ENCODE results near the gene METTL2B.
"Not testable (repeated sequence)": the region's sequence is repeated elsewhere in the genome, so short reads cannot be mapped to it uniquely, and the experiment has no call there.

The METTL2B gene

GRCh38 chr7:128455543-128456254 lies 20.8 kb upstream of the METTL2B start, which contains the start of gene HILPDA:
HILPDA (plus strand) TSS chr7:128455878; CDS start chr7:128457269, 1,391 bp downstream.
- peak; percentile 93 for DNase-seq

DNA sequence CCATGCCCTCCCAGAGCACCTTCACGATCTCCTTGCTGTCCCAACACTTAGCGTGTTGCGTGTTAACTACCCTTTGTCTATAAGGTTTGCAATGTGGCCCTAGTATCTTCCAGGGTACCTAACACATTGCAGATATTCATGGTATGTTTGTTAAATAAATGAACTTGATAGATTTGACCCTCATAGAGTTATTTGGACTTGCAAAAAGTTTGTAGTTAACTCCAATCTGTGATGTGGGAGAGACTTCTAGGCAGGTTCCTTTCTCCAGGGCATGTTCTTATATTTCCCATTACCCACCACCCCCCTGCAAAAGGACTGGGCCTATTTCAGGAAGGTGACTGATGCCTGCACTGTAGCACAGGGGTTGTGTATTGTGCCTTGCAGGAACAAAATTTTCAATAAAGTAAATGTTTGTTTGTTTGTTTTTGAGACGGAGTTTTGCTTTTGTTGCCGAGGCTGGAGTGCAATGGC lies 20.3 kb upstream of the METTL2B start:
- DNase-seq: no peak

DNA sequence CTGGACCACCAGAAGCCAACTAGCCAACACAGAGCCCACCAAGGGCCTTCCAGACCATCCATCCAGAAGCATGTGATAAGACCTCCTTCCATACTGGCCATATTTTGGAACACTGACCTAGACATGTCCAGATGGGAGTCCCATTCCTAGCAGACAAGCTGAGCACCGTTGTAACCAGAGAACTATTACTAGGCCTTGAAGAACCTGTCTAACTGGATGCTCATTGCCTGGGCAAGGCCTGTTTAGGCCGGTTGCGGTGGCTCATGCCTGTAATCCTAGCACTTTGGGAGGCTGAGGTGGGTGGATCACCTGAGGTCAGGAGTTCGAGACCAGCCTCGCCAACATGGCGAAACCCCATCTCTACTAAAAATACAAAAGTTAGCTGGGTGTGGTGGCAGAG lies 19.2 kb upstream of the METTL2B start:
- not testable (repeated sequence) for DNase-seq

- no peak for DNase-seq
Measured at GRCh38 chr7:128458956-128459355, 17.6 kb upstream of the METTL2B start.

- DNase-seq: peak; percentile 81
Measured at GRCh38 chr7:128459394-128459878, 17.1 kb upstream of the METTL2B start.

DNA sequence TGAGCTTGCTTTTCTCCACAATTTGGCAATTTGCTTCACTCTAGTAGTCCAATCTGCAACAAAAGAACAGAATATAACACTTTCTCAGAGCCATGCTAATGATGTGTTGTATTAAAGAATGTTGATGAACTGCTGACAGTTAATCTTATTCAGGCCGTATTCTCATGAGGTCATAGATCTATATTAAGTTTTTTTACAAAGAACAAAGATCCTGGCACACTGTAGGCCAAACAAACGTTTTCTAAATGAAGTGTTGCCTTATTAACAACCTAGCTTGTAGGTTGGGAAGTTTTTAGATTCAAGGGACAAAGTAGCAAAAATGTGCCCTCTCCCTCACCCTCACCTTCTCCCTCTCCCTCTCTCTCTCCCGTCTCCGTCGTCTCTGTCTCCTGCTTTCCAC lies 14.1 kb upstream of the METTL2B start:
- DNase-seq: no peak

DNA sequence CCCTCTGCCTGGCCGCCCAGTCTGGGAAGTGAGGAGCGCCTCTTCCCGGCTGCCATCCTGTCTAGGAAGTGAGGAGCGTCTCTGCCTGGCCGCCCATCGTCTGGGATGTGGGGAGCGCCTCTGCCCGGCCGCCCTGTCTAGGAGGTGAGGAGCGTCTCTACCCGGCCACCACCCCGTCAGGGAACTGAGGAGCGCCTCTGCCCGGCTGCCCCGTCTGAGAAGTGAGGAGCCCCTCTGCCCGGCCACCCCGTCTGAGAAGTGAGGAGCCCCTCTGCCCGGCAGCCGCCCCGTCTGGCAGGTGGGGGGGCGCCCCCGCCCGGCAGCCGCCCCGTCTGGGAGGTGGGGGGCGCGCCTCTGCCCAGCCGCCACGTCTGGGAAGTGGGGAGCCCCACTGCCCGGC lies 13.2 kb upstream of the METTL2B start:
- DNase-seq: not testable (repeated sequence)

DNA sequence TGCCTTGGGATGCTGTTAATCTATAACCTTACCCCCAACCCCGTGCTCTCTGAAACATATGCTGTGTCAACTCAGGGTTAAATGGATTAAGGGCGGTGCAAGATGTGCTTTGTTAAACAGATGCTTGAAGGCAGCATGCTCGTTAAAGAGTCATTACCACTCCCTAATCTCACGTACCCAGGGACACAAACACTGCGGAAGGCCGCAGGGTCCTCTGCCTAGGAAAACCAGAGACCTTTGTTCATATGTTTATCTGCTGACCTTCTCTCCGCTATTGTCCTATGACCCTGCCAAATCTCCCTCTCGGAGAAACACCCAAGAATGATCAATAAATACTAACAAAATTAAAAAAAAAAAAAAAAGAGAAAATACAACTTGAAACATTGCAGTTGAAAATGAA lies 12.6 kb upstream of the METTL2B start:
- DNase-seq: not testable (repeated sequence)

GRCh38 chr7:128466871-128467270 lies 9.7 kb upstream of the METTL2B start:
- DNase-seq: not testable (repeated sequence)

- not testable (repeated sequence) for DNase-seq
Measured at GRCh38 chr7:128477336-128477690, 765 bp downstream of the METTL2B start.

GRCh38 chr7:128479082-128479481 lies 2.5 kb downstream of the METTL2B start:
- DNase-seq: not testable (repeated sequence)

- DNase-seq: not testable (repeated sequence)
Measured at GRCh38 chr7:128488134-128488533, 11.6 kb downstream of the METTL2B start.

GRCh38 chr7:128497405-128497804 lies 20.9 kb downstream of the METTL2B start:
- no peak for DNase-seq

DNA sequence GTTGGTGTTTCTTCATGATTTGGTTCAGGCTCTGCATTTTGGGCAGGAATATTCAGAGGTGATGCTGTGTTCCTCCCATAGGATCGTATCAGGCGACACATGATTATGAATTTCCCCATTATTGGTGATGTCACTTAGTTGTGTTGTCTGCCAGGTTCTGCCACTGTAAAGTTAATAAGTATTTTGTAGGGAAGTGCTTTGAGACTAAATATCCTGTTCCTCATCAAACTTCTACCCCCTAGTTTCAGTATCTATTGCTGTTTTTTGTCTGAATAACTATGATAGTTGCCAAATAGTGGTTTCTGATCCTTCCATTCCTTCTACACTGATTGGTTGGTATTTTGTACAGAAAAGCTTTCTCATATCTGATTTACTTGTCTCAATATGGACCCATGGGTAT lies 28.9 kb downstream of the METTL2B start:
- not testable (repeated sequence) for DNase-seq

GRCh38 chr7:128506819-128507218 lies 30.3 kb downstream of the METTL2B start:
- DNase-seq: not testable (repeated sequence)

DNA sequence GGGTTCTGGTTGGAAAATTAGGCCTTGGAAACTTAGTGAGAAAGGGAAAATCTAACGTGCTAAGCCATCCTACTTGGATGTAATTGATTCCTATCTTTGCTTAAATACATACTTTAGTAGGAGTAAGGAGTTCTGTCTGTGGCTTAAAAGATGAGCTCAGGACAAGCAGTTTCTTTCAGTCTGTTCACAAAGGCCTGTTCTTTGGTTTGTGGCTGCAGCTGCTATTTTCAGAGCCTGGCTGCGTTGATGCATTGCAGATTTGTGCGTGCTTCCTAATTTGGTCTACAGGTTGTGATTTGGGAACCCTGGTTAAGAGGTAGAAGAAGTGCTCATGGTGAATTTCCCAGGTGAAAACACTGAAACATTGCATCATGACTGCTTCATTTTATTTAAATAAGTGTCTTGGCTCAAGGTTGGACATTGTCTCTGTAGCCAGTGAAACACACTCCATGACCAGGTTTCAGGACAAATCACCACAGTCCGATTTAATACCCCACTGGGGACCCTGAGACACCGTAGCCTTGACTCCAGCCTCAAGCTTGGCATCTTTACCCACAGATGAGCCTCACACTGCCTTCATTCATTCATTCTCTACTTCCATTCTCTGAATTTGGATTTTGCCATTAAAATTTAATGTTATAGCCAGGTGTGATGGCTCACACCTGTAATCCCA lies 30.9 kb downstream of the METTL2B start:
- not testable (repeated sequence) for DNase-seq

- not testable (repeated sequence) for DNase-seq
Measured at GRCh38 chr7:128511692-128512091, 35.1 kb downstream of the METTL2B start.

GRCh38 chr7:128515232-128515631 lies 38.7 kb downstream of the METTL2B start:
- DNase-seq: not testable (repeated sequence)

- not testable (repeated sequence) for DNase-seq
Measured at GRCh38 chr7:128517023-128517422, 40.5 kb downstream of the METTL2B start.

DNA sequence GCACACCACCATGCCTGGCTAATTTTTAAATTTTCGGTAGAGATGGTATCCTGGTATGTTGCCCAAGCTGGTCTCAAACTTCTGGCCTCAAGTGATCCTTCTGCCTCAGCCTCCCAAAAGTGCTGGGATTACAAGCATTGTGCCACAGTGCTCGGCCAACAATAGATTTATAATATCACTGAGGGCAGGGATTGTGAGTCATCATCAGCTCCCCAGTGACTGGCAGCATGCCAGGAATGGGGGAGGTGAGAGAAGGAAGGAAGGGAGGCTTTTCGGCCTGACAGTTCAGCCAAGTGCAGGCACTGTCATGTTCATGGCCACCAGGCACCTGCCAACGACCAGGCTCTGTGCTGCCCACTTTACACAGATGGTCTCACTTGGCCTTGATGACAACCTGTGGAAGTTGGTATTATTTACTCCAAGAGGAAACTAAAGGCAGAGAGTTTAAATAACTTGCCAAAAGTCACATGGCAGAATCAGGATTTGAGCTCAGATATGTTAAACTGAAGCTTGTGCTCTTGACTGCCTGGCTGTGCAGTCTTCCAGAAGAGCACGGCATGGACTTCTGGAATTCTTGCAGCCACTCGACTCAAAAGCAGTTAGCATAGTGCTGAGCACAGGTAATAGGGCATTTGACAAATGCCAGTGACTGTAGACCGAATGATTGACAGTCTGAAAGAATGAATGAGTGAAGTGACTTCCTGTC lies 46.8 kb downstream of the METTL2B start:
- DNase-seq: not testable (repeated sequence)

GRCh38 chr7:128523932-128524524 lies 47.5 kb downstream of the METTL2B start:
- DNase-seq: not testable (repeated sequence)

DNA sequence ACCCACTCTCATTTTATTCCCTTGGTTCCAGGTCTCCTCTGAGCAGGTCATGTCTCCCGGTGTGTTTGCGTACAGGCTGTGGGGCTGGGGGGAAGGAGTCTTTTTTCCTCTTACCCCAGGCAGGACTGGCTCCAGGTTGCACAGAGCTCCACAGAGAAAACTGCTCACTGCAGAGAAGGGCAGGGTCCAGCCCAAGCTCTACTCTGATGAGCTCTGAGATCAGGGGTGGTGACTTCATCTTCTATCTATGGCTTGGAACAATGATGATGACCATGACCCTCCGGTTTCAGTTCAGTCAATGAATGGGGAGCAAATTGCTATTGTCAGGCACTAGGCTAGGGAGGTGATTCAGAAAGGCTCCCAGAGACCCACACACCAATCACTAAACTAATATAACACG lies 49.0 kb downstream of the METTL2B start:
- peak; percentile 54 for DNase-seq

DNA sequence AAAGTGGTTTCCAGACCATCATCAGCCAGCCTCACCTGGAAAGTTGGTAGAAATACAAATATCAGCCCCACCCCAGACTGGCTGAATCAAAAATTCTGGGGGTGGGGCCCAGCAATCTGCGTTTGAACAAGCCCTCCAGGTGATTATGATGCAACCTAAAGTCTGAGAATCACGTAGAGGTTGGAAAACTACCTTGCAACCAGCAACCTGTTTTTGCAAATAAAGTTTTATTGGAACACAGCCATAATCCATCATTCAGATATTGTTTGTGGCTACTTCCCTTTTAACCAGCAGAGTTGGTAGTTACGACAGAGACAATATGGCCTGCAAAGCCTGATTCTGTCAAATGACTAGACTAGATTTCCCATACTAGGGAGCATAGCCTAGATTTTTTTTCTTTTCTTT lies 49.5 kb downstream of the METTL2B start:
- not testable (repeated sequence) for DNase-seq
